CD14-positive monocyte (primary cell): ENCODE results near the gene INS. TPM values are rescaled to one million over a fixed set of nuclear protein-coding genes. Genes with fewer than 3 reads are reported as not detected.

Source experiments
- DNase-seq, 3 donors: peaks; one replicate each; pipeline ENCODE4 v3.0.0-alpha.2; 2011 to 2022
- H2AFZ ChIP-seq: 2 replicates; pipeline ENCODE4 v1.6.0; 2012; ENCODE audit warnings: mild to moderate bottlenecking, low read depth, low read length, inconsistent platforms; ENCODE audit not compliant: insufficient read depth, poor library complexity, severe bottlenecking
- H3K27ac ChIP-seq, 2 donors: 1 replicate in 1 of 2; 2 replicates in 1 of 2; pipeline ENCODE4 v1.5.1; 2012 to 2013; ENCODE audit warnings: low read length in 2 of 2, control low read depth in 1 of 2, inconsistent platforms in 1 of 2, low read depth in 1 of 2, mild to moderate bottlenecking in 1 of 2
- H3K27me3 ChIP-seq, 2 donors: one replicate each; pipeline versions ENCODE4 v1.6.0 to v1.6.1; 2011 to 2013; ENCODE audit warnings: low read length in 2 of 2; ENCODE audit not compliant: control insufficient read depth in 2 of 2, insufficient read depth in 2 of 2
- H3K36me3 ChIP-seq, 2 donors: replicated peaks in 1 of 2; 1 replicate in 1 of 2; 2 replicates in 1 of 2; pipeline versions ENCODE4 v1.5.1 to v1.6.1; 2012 to 2013; ENCODE audit warnings: low read length in 2 of 2, control low read depth in 1 of 2, inconsistent platforms in 1 of 2, mild to moderate bottlenecking in 1 of 2; ENCODE audit not compliant: insufficient read depth in 2 of 2, control insufficient read depth in 1 of 2
- H3K4me1 ChIP-seq, 2 donors: 1 replicate in 1 of 2; 2 replicates in 1 of 2; pipeline versions ENCODE4 v1.5.1 to v1.6.1; 2012 to 2013; ENCODE audit warnings: low read length in 2 of 2, control low read depth in 1 of 2, inconsistent platforms in 1 of 2, mild to moderate bottlenecking in 1 of 2, moderate library complexity in 1 of 2; ENCODE audit not compliant: insufficient read depth in 2 of 2, control insufficient read depth in 1 of 2
- H3K4me2 ChIP-seq: replicated peaks from 2 replicates; pipeline ENCODE3; 2012; ENCODE audit warnings: low read length, moderate library complexity, mild to moderate bottlenecking; ENCODE audit not compliant: poor library complexity, severe bottlenecking; ENCODE audit errors: extremely low read depth
- H3K4me3 ChIP-seq, 3 experiments: fragments of 200-600 bp in 1 of 3; sonication (generic) in 1 of 3; replicated peaks in 1 of 3; 1 replicate in 2 of 3; 2 replicates in 1 of 3; pipeline ENCODE4 v1.5.1; 2011 to 2013; ENCODE audit warnings: low read length in 3 of 3, mild to moderate bottlenecking in 3 of 3, control low read depth in 2 of 3, low read depth in 2 of 3, inconsistent platforms in 1 of 3, moderate library complexity in 1 of 3
- H3K79me2 ChIP-seq: 2 replicates; pipeline ENCODE4 v1.6.0; 2012; ENCODE audit warnings: mild to moderate bottlenecking, control low read depth, inconsistent platforms, low read length, moderate library complexity; ENCODE audit not compliant: insufficient read depth
- H3K9ac ChIP-seq: 2 replicates; pipeline ENCODE4 v1.6.0; 2017; ENCODE audit warnings: low read length, mild to moderate bottlenecking; ENCODE audit not compliant: insufficient read depth, poor library complexity, severe bottlenecking
- H3K9me3 ChIP-seq, 2 donors: replicated peaks in 1 of 2; 1 replicate in 1 of 2; 2 replicates in 1 of 2; pipeline versions ENCODE4 v1.5.1 to v1.6.1; 2012 to 2013; ENCODE audit warnings: low read length in 2 of 2, control low read depth in 1 of 2; ENCODE audit not compliant: control insufficient read depth in 1 of 2, insufficient read depth in 1 of 2
- H4K20me1 ChIP-seq: 2 replicates; pipeline ENCODE4 v1.6.0; 2012; ENCODE audit warnings: mild to moderate bottlenecking, low read length, control low read depth, moderate library complexity; ENCODE audit not compliant: insufficient read depth
- H3K27ac Mint-ChIP-seq, 7 donors: one replicate each; pipeline ENCODE4 v1.8.0; 2020; ENCODE audit warnings: mild to moderate bottlenecking in 7 of 7, mixed read lengths in 7 of 7, moderate library complexity in 6 of 7, inconsistent platforms in 2 of 7
- H3K27me3 Mint-ChIP-seq, 3 donors: one replicate each; pipeline ENCODE4 v1.8.0; 2021 to 2022; ENCODE audit warnings: low read depth in 3 of 3, mild to moderate bottlenecking in 3 of 3, mixed read lengths in 3 of 3, moderate library complexity in 3 of 3, inconsistent platforms in 1 of 3
- H3K36me3 Mint-ChIP-seq, 2 donors: one replicate each; pipeline ENCODE4 v1.8.0; 2020; ENCODE audit warnings: mixed read lengths in 2 of 2, inconsistent platforms in 1 of 2, mild to moderate bottlenecking in 1 of 2
- H3K4me1 Mint-ChIP-seq: one replicate; pipeline ENCODE4 v1.8.0; 2020; ENCODE audit warnings: mild to moderate bottlenecking, mixed read lengths
- H3K4me3 Mint-ChIP-seq, 2 donors: one replicate each; pipeline ENCODE4 v1.8.0; 2020; ENCODE audit warnings: mild to moderate bottlenecking in 2 of 2, mixed read lengths in 2 of 2, moderate library complexity in 1 of 2
- H3K9me3 Mint-ChIP-seq, 7 donors: one replicate each; pipeline ENCODE4 v1.8.0; 2020 to 2022; ENCODE audit warnings: mixed read lengths in 7 of 7, mild to moderate bottlenecking in 6 of 7, moderate library complexity in 6 of 7, inconsistent platforms in 2 of 7
- WGBS: methylation state at CpG from one replicate; pipeline ENCODE4 v1.1.5; 2013; ENCODE audit warnings: missing lambda C conversion rate; ENCODE audit not compliant: insufficient coverage; 5-methylcytosine and 5-hydroxymethylcytosine counted together
- intact Hi-C, 2 donors: fragments of 100-400 bp; cut with micrococcal nuclease; formaldehyde crosslinking; loops; one replicate each; pipeline versions ENCODE4 v1.15.0 to v1.15.1; 2023
- polyA plus RNA-seq, 3 donors: library from polyadenylated mRNA; depleted of rRNA in 1 of 3; unstranded in 2 of 3; stranded (reverse) in 1 of 3; fragments of 300-500 nt in 2 of 3; fragments of >200 nt in 1 of 3; fragmentation: Illumina TruSeq in 2 of 3; gene quantifications; 1 replicate in 2 of 3; 2 replicates in 1 of 3; pipeline ENCODE4 v1.2.3, GENCODE V29; 2012 to 2021
- TF ChIP-seq, protein P1 (sequence below): fragments of 200-600 bp; IDR thresholded peaks from one replicate; pipeline ENCODE4 v1.8.0; 2022; ENCODE audit warnings: antibody characterized with exemption, mild to moderate bottlenecking

Gene INS
- polyA plus RNA-seq, 3 donors: not detected

DNA sequence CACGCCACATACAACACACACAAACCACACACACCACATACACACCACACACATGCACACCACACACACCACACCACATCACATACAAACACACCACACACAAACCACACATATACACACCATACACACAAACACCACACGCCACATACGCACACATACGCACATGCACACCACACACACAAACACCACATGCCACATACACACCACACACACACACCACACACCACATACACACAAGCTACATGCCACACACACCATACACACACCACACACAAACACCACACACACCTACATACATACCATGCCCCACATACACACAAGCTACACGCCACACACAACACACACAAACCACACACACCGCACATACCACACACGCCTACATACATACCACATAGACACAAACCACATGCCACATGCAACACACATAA, 26.3 kb upstream of the INS start:
- H3K27me3 ChIP-seq: peaks cover 0 to 10% of the 10 kb centered on the region in 2 donors
- Mint-ChIP-seq H3K27ac (no peak overlapping the region), H3K4me3 (no peak overlapping the region)

DNA sequence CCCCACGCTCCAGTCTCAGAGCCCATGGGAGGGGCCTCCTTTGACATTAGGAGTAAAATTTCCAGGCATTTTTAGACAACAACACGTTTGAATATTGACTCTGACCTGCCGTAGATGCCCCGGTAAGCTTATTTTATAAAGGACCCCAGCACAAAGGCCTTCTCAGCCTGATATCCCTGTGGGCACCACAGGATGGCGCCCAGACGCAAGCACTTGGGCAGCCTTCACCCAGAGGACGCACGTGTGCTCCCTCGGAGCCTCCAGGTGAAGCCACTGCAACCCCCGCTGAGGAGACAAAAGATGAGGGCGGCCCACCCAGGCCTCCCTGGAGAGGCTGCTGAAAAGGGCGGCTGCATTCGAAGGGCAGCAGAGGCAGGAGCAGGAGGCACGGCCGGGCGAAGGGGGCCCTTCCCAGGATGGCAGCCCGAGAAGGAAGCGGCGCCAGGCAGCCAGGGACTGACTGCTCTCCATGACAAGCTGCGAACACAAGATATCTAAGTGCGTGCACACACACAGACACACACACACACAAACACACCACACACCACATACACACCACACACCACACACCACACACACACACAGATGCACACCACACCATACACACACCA, 25.8 kb upstream of the INS start:
- Histone ChIP-seq H3K36me3 (no peaks in the 10 kb centered on the region), H3K4me2 (peak overlapping the region; percentile 49), H2AFZ (peak overlapping the region; percentile 52), H3K9ac (no peak overlapping the region), H3K4me3 (peak overlapping the region in 1 of 3 experiments; percentile 31), H3K4me1 (peaks cover 15 to 26% of the 10 kb centered on the region in 2 donors), H3K27ac (no peak overlapping the region), H3K79me2 (no peaks in the 10 kb centered on the region), H4K20me1 (no peaks in the 10 kb centered on the region), H3K9me3 (no peaks in the 10 kb centered on the region), H3K27me3 (peaks cover 0 to 10% of the 10 kb centered on the region in 2 donors)
- H3K9me3 Mint-ChIP-seq: peaks cover 0 to 3% (median 0%) of the 10 kb centered on the region in 7 donors
- H3K4me3 Mint-ChIP-seq: no peak overlapping the region
- 1% methylated on average over 21 of the region's 21 CpGs for WGBS
- H3K27ac Mint-ChIP-seq: no peak overlapping the region
- peaks cover 15% of the 10 kb centered on the region for H3K4me1 Mint-ChIP-seq
- TF ChIP-seq, protein P1, sequence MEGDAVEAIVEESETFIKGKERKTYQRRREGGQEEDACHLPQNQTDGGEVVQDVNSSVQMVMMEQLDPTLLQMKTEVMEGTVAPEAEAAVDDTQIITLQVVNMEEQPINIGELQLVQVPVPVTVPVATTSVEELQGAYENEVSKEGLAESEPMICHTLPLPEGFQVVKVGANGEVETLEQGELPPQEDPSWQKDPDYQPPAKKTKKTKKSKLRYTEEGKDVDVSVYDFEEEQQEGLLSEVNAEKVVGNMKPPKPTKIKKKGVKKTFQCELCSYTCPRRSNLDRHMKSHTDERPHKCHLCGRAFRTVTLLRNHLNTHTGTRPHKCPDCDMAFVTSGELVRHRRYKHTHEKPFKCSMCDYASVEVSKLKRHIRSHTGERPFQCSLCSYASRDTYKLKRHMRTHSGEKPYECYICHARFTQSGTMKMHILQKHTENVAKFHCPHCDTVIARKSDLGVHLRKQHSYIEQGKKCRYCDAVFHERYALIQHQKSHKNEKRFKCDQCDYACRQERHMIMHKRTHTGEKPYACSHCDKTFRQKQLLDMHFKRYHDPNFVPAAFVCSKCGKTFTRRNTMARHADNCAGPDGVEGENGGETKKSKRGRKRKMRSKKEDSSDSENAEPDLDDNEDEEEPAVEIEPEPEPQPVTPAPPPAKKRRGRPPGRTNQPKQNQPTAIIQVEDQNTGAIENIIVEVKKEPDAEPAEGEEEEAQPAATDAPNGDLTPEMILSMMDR: peak; percentile 77
- intact Hi-C loops: loop anchor here in 1 of 2 donors (1.0 kb wide), 1 partner anchor 233 kb away; no protein-coding TSS in a partner anchor
- H3K27me3 Mint-ChIP-seq: peaks cover 13 to 17% (median 14%) of the 10 kb centered on the region in 3 donors
- DNase-seq: peak; percentile 36 to 50 (median 40)
- H3K36me3 Mint-ChIP-seq: no peaks in the 10 kb centered on the region

More for the DNA sequence above, 26.3 kb upstream of the INS start:
- 92% methylated on average over 7 of the region's 7 CpGs for WGBS
- H3K9me3 Mint-ChIP-seq: peaks cover 0 to 3% (median 0%) of the 10 kb centered on the region in 7 donors
- H3K27me3 Mint-ChIP-seq: peaks cover 13 to 17% (median 14%) of the 10 kb centered on the region in 3 donors
- H3K4me1 ChIP-seq: peaks cover 20 to 31% of the 10 kb centered on the region in 2 donors
- DNase-seq: no peak
- peaks cover 18% of the 10 kb centered on the region for H3K4me1 Mint-ChIP-seq
- no peak overlapping the region for H3K4me3 ChIP-seq
- no peak overlapping the region for H3K9ac ChIP-seq
- no peaks in the 10 kb centered on the region for H3K36me3 Mint-ChIP-seq
- H3K79me2 ChIP-seq: no peaks in the 10 kb centered on the region
- no peak overlapping the region for H3K27ac ChIP-seq
- no peaks in the 10 kb centered on the region for H3K36me3 ChIP-seq
- intact Hi-C loops: no loop called here
- no peak overlapping the region for H2AFZ ChIP-seq
- H3K4me2 ChIP-seq: peak overlapping the region; percentile 49
- TF ChIP-seq, protein P1: no peak
- no peaks in the 10 kb centered on the region for H4K20me1 ChIP-seq
- no peaks in the 10 kb centered on the region for H3K9me3 ChIP-seq
